K562 (cell line): Measurements from ENCODE around the gene TRAP1.

Source experiments
- CTCF ChIP-seq, 3 experiments: IDR thresholded peaks in 2 of 3; conservative IDR thresholded peaks in 1 of 3; 2 replicates each; pipeline ENCODE4 v1.5.1; 2011 to 2012; ENCODE audit warnings: low read length in 3 of 3, mild to moderate bottlenecking in 3 of 3, control low read depth in 2 of 3, improper control_type of control experiment in 1 of 3, inconsistent platforms in 1 of 3, low read depth in 1 of 3, mixed read lengths in 1 of 3, moderate library complexity in 1 of 3; ENCODE audit not compliant: insufficient read depth in 2 of 3
- E2F4 ChIP-seq: sonication (generic); formaldehyde crosslinking; IDR thresholded peaks from 2 replicates; pipeline ENCODE4 v1.8.0; 2022; ENCODE audit warnings: mild to moderate bottlenecking, low read depth, missing genetic modification reagents
- FOS ChIP-seq: IDR thresholded peaks from 3 replicates; pipeline ENCODE4 v1.6.1; 2011; ENCODE audit not compliant: insufficient read length; ENCODE audit errors: extremely low read depth
- FOXM1 ChIP-seq, 2 experiments: fragments of 450-650 bp in 1 of 2; sonication (generic) in 1 of 2; formaldehyde crosslinking in 1 of 2; IDR thresholded peaks; 2 replicates each; pipeline versions ENCODE4 v1.6.1 to v1.9.0; 2017 to 2022; ENCODE audit warnings: low read depth in 2 of 2, mild to moderate bottlenecking in 2 of 2, missing genetic modification reagents in 1 of 2, moderate library complexity in 1 of 2
- KLF13 ChIP-seq: fragments of 450-650 bp; IDR thresholded peaks from 2 replicates; pipeline ENCODE4 v1.6.1; 2016; ENCODE audit warnings: missing genetic modification characterization, low read depth, mild to moderate bottlenecking, missing compliant biosample characterization, moderate library complexity, borderline replicate concordance
- POLR2B ChIP-seq: fragments of 450-650 bp; IDR thresholded peaks from 2 replicates; pipeline ENCODE4 v1.6.1; 2018; ENCODE audit warnings: low read depth; ENCODE audit not compliant: partially characterized antibody
- RBFOX2 ChIP-seq: fragments of 200-400 bp; formaldehyde crosslinking; IDR thresholded peaks from 2 replicates; pipeline ENCODE4 v1.6.1; 2017; ENCODE audit warnings: low read depth, mild to moderate bottlenecking, low read length, moderate library complexity
- SMAD4 ChIP-seq: fragments of 250-450 bp; sonication (Bioruptor Pico); conservative IDR thresholded peaks from 2 replicates; pipeline ENCODE4 v1.8.0; 2021; ENCODE audit warnings: inconsistent platforms, mild to moderate bottlenecking, moderate library complexity
- SPI1 ChIP-seq: IDR thresholded peaks from 2 replicates; pipeline ENCODE4 v1.6.1; 2011; ENCODE audit warnings: low read depth, low read length, control low read depth, borderline replicate concordance
- SRF ChIP-seq, 2 experiments: fragments of 250-450, 450-650 bp in 1 of 2; sonication (Bioruptor Pico) in 1 of 2; sonication (generic) in 1 of 2; formaldehyde crosslinking; IDR thresholded peaks; 2 replicates each; pipeline versions ENCODE4 v1.5.0 to v1.5.1; 2020 to 2022; ENCODE audit warnings: mild to moderate bottlenecking in 1 of 2, missing genetic modification reagents in 1 of 2
- TCF15 ChIP-seq: fragments of 250-450 bp; sonication (Bioruptor Pico); IDR thresholded peaks from 2 replicates; pipeline ENCODE4 v1.8.0; 2022; ENCODE audit warnings: moderate library complexity, mild to moderate bottlenecking, inconsistent platforms
- XRCC5 ChIP-seq: fragments of 200-400 bp; formaldehyde crosslinking; IDR thresholded peaks from 2 replicates; pipeline ENCODE4 v1.6.1; 2017; ENCODE audit warnings: low read depth, mild to moderate bottlenecking, low read length
- ZFP36 ChIP-seq: fragments of 150-350 bp; IDR thresholded peaks from 2 replicates; pipeline ENCODE4 v1.6.1; 2018; ENCODE audit warnings: low read length, low read depth; ENCODE audit not compliant: partially characterized antibody
- ZNF217 ChIP-seq: sonication (generic); formaldehyde crosslinking; IDR thresholded peaks from 2 replicates; pipeline ENCODE4 v1.8.0; 2022; ENCODE audit warnings: mild to moderate bottlenecking, missing genetic modification reagents

- no peak for TF ChIP-seq CTCF (IDR thresholded peaks at IDR 0.05 in 2 of 3, conservative IDR thresholded peaks at IDR 0.05 in 1 of 3; ENCODE audit: insufficient read depth in 2 of 3, low read depth in 1 of 3, low read length in 3 of 3)
- no peak for TF ChIP-seq POLR2B
- no peak for TF ChIP-seq ZNF217 (CRISPR knock-in tag)
- no peak for TF ChIP-seq SMAD4 (CRISPR knock-in tag)
- TF ChIP-seq XRCC5: no peak
- TF ChIP-seq FOS: no peak
- no peak for TF ChIP-seq TCF15 (CRISPR knock-in tag)
- no peak for TF ChIP-seq FOXM1 (IDR thresholded peaks at IDR 0.05; ENCODE audit: low read depth)
- no peak for TF ChIP-seq FOXM1 (CRISPR knock-in tag; IDR thresholded peaks at IDR 0.05; ENCODE audit: low read depth)
- no peak for TF ChIP-seq ZFP36
- TF ChIP-seq E2F4 (CRISPR knock-in tag): no peak
- no peak for TF ChIP-seq SRF (CRISPR knock-in tag; IDR thresholded peaks at IDR 0.05)
- no peak for TF ChIP-seq RBFOX2
- TF ChIP-seq KLF13: no peak
- TF ChIP-seq SPI1: no peak
Observed at GRCh38 chr16:3740186-3740585, 22.9 kb upstream of the TRAP1 start.
